ENCODE measurements around the gene ZBTB16.
A peak's percentile ranks its signal among the peaks of the same experiment; 100 is the strongest.

Gene ZBTB16

DNA sequence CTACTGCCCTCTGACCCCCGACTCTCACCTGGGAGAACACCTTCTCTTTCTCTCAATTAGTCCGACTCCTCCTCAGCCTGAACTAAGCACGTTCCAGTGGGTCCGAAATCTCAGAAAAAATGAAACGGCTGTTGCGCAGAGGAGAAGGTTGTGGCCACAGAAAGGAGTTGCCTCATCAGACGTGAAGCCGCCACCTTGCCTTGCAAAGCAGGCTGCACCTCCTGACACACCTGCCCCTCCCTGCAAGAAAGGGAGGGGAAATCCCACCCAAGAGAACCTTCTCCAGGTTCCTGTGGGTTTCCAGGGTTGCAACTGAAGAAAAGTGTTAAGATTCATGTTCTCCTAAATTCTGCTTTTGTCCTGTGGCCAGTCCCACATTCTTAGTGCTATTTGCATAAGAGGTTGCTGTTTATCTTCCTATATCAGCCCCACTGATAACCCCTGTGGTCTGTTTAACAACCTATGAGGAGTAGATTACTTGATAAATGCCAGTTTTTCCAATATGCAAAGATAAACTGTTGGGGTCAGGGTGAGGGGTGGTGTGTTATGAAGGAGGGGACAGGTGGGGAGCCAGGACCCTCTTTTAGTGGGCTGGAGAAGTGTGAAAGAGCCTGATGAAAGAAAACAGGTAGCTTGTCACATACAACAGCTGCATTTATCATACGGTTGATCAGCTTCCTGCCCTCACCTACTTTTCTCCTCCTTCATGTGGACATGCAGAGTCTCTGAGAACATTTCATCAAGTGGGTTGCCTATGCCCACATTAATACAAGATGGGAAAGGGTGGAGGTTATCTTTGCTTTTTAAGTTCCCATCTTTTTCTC lies 18.2 kb downstream of the ZBTB16 start:
- no peak overlapping the region for H3K23ac ChIP-seq (ENCODE audit: low read length)
- no peaks in the 10 kb centered on the region for H3K79me1 ChIP-seq (ENCODE audit: low read length)
- no CpG with 5 or more reads among the region's 9 CpGs for WGBS (ENCODE audit: extremely low coverage, insufficient coverage, low lambda C conversion rate)
- no peak overlapping the region for H3K27ac ChIP-seq (ENCODE audit: low read depth, low read length)
- H2BK120ac ChIP-seq (ENCODE audit: low read depth, low read length) = no peak overlapping the region
- DNase-seq = peak; percentile 88
- no peaks in the 10 kb centered on the region for H3K79me2 ChIP-seq (ENCODE audit: control insufficient read depth, insufficient read depth, low read length)
- no peak overlapping the region for H3K4ac ChIP-seq (ENCODE audit: low read depth, low read length)
- H3K4me1 ChIP-seq (ENCODE audit: control insufficient read depth, low read depth, low read length) = peaks cover 22% of the 10 kb centered on the region
- H2AK5ac ChIP-seq (ENCODE audit: low read length) = no peak overlapping the region
- no peaks in the 10 kb centered on the region for H3K36me3 ChIP-seq (ENCODE audit: control insufficient read depth, insufficient read depth, low read length)
- H3K9ac ChIP-seq (ENCODE audit: low read length) = no peak overlapping the region
- no peak overlapping the region for H4K5ac ChIP-seq (ENCODE audit: low read length)
- H2BK15ac ChIP-seq (replicated peaks; ENCODE audit: low read depth) = no peak overlapping the region
- no peaks in the 10 kb centered on the region for H3K27me3 ChIP-seq (ENCODE audit: insufficient read depth, low read length, poor library complexity)
- H3K18ac ChIP-seq (ENCODE audit: low read length) = peak overlapping the region; percentile 8
- no peak overlapping the region for H3K56ac ChIP-seq (ENCODE audit: low read length)
- H2BK5ac ChIP-seq (ENCODE audit: low read length) = no peak overlapping the region
- no peak overlapping the region for H3K4me2 ChIP-seq (ENCODE audit: low read length)
- H3K4me3 ChIP-seq (ENCODE audit: low read length) = no peak overlapping the region
- H4K8ac ChIP-seq (ENCODE audit: low read depth, low read length) = no peak overlapping the region

- WGBS (ENCODE audit: extremely low coverage, insufficient coverage, low lambda C conversion rate) = no CpG with 5 or more reads among the region's 4 CpGs
- DNase-seq = peak; percentile 58
- Histone ChIP-seq H4K8ac (ENCODE audit: low read depth, low read length) (no peak overlapping the region), H3K36me3 (ENCODE audit: control insufficient read depth, insufficient read depth, low read length) (no peaks in the 10 kb centered on the region), H3K27me3 (ENCODE audit: insufficient read depth, low read length, poor library complexity) (no peaks in the 10 kb centered on the region), H2BK15ac (replicated peaks; ENCODE audit: low read depth) (no peak overlapping the region), H3K79me2 (ENCODE audit: control insufficient read depth, insufficient read depth, low read length) (no peaks in the 10 kb centered on the region), H3K27ac (ENCODE audit: low read depth, low read length) (no peak overlapping the region), H3K56ac (ENCODE audit: low read length) (no peak overlapping the region), H3K4me3 (ENCODE audit: low read length) (no peak overlapping the region), H2BK5ac (ENCODE audit: low read length) (no peak overlapping the region), H3K18ac (ENCODE audit: low read length) (no peak overlapping the region), H2BK120ac (ENCODE audit: low read depth, low read length) (no peak overlapping the region), H3K79me1 (ENCODE audit: low read length) (no peaks in the 10 kb centered on the region), H3K4ac (ENCODE audit: low read depth, low read length) (no peak overlapping the region), H4K5ac (ENCODE audit: low read length) (no peak overlapping the region), H3K4me1 (ENCODE audit: control insufficient read depth, low read depth, low read length) (peaks cover 22% of the 10 kb centered on the region), H3K9ac (ENCODE audit: low read length) (no peak overlapping the region), H2AK5ac (ENCODE audit: low read length) (no peak overlapping the region), H3K4me2 (ENCODE audit: low read length) (no peak overlapping the region), H3K23ac (ENCODE audit: low read length) (no peak overlapping the region)
Observed at GRCh38 chr11:114078423-114078822, 18.9 kb downstream of the ZBTB16 start.

DNA sequence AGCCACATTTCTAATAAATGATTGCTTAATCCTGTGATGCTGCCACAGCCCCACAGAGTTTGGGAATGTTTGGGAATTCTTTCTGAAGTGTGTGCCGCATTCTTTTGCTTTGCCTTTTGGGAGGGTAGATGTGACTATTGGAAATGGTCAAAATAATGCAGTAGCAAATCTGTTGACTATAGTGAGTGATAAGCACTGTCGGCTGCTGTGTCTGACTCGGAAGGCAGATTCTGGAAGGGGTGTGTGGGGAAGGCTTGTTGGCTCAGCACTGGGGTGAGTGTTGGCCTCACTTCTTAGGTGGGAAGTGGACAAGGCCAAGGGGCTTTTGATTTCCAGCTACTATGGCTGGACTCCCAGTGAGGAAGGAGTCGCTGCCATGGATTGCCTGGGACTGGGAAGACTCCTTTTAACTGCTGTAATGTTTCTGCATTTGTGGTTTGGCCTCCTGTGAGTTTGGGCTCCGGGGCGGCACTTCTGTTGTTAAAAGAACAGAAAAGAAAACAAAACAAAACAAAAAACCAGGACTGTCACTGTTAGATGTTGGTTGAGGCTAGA lies 20.1 kb downstream of the ZBTB16 start:
- H2BK5ac ChIP-seq (ENCODE audit: low read length) = no peak overlapping the region
- H3K18ac ChIP-seq (ENCODE audit: low read length) = no peak overlapping the region
- H3K4me3 ChIP-seq (ENCODE audit: low read length) = no peak overlapping the region
- H3K4me2 ChIP-seq (ENCODE audit: low read length) = no peak overlapping the region
- H2BK120ac ChIP-seq (ENCODE audit: low read depth, low read length) = no peak overlapping the region
- H4K8ac ChIP-seq (ENCODE audit: low read depth, low read length) = no peak overlapping the region
- no peak overlapping the region for H2BK15ac ChIP-seq (replicated peaks; ENCODE audit: low read depth)
- no peak overlapping the region for H3K9ac ChIP-seq (ENCODE audit: low read length)
- H3K79me1 ChIP-seq (ENCODE audit: low read length) = no peaks in the 10 kb centered on the region
- H3K4me1 ChIP-seq (ENCODE audit: control insufficient read depth, low read depth, low read length) = peaks cover 18% of the 10 kb centered on the region
- WGBS (ENCODE audit: extremely low coverage, insufficient coverage, low lambda C conversion rate) = no CpG with 5 or more reads among the region's 6 CpGs
- H3K56ac ChIP-seq (ENCODE audit: low read length) = no peak overlapping the region
- no peaks in the 10 kb centered on the region for H3K79me2 ChIP-seq (ENCODE audit: control insufficient read depth, insufficient read depth, low read length)
- H2AK5ac ChIP-seq (ENCODE audit: low read length) = no peak overlapping the region
- no peak overlapping the region for H3K23ac ChIP-seq (ENCODE audit: low read length)
- H3K4ac ChIP-seq (ENCODE audit: low read depth, low read length) = no peak overlapping the region
- no peak overlapping the region for H4K5ac ChIP-seq (ENCODE audit: low read length)
- no peaks in the 10 kb centered on the region for H3K36me3 ChIP-seq (ENCODE audit: control insufficient read depth, insufficient read depth, low read length)
- no peaks in the 10 kb centered on the region for H3K27me3 ChIP-seq (ENCODE audit: insufficient read depth, low read length, poor library complexity)
- H3K27ac ChIP-seq (ENCODE audit: low read depth, low read length) = no peak overlapping the region
- no peak for DNase-seq

- H3K4me2 ChIP-seq (ENCODE audit: low read length) = no peak overlapping the region
- no peak overlapping the region for H3K23ac ChIP-seq (ENCODE audit: low read length)
- no peaks in the 10 kb centered on the region for H3K79me1 ChIP-seq (ENCODE audit: low read length)
- H3K4me3 ChIP-seq (ENCODE audit: low read length) = no peak overlapping the region
- no peaks in the 10 kb centered on the region for H3K79me2 ChIP-seq (ENCODE audit: control insufficient read depth, insufficient read depth, low read length)
- H3K36me3 ChIP-seq (ENCODE audit: control insufficient read depth, insufficient read depth, low read length) = no peaks in the 10 kb centered on the region
- no peak overlapping the region for H3K18ac ChIP-seq (ENCODE audit: low read length)
- no peak overlapping the region for H3K56ac ChIP-seq (ENCODE audit: low read length)
- H3K4ac ChIP-seq (ENCODE audit: low read depth, low read length) = no peak overlapping the region
- DNase-seq = no peak
- no peak overlapping the region for H2AK5ac ChIP-seq (ENCODE audit: low read length)
- H2BK15ac ChIP-seq (replicated peaks; ENCODE audit: low read depth) = no peak overlapping the region
- no CpG with 5 or more reads among the region's 5 CpGs for WGBS (ENCODE audit: extremely low coverage, insufficient coverage, low lambda C conversion rate)
- H3K27me3 ChIP-seq (ENCODE audit: insufficient read depth, low read length, poor library complexity) = no peaks in the 10 kb centered on the region
- H3K4me1 ChIP-seq (ENCODE audit: control insufficient read depth, low read depth, low read length) = peaks cover 18% of the 10 kb centered on the region
- H3K27ac ChIP-seq (ENCODE audit: low read depth, low read length) = no peak overlapping the region
- H2BK120ac ChIP-seq (ENCODE audit: low read depth, low read length) = no peak overlapping the region
- H4K8ac ChIP-seq (ENCODE audit: low read depth, low read length) = no peak overlapping the region
- H3K9ac ChIP-seq (ENCODE audit: low read length) = no peak overlapping the region
- H2BK5ac ChIP-seq (ENCODE audit: low read length) = no peak overlapping the region
- H4K5ac ChIP-seq (ENCODE audit: low read length) = no peak overlapping the region
Observed at GRCh38 chr11:114080219-114080618, 20.7 kb downstream of the ZBTB16 start.

- Histone ChIP-seq H3K79me2 (ENCODE audit: control insufficient read depth, insufficient read depth, low read length) (no peaks in the 10 kb centered on the region), H3K36me3 (ENCODE audit: control insufficient read depth, insufficient read depth, low read length) (no peaks in the 10 kb centered on the region), H3K79me1 (ENCODE audit: low read length) (no peaks in the 10 kb centered on the region), H3K27ac (ENCODE audit: low read depth, low read length) (no peak overlapping the region), H2BK15ac (replicated peaks; ENCODE audit: low read depth) (no peak overlapping the region), H3K27me3 (ENCODE audit: insufficient read depth, low read length, poor library complexity) (no peaks in the 10 kb centered on the region), H3K23ac (ENCODE audit: low read length) (no peak overlapping the region), H2BK120ac (ENCODE audit: low read depth, low read length) (no peak overlapping the region), H3K56ac (ENCODE audit: low read length) (no peak overlapping the region), H4K8ac (ENCODE audit: low read depth, low read length) (no peak overlapping the region), H3K18ac (ENCODE audit: low read length) (no peak overlapping the region), H3K4ac (ENCODE audit: low read depth, low read length) (no peak overlapping the region), H3K4me2 (ENCODE audit: low read length) (no peak overlapping the region), H4K5ac (ENCODE audit: low read length) (no peak overlapping the region), H3K4me3 (ENCODE audit: low read length) (no peak overlapping the region), H2AK5ac (ENCODE audit: low read length) (no peak overlapping the region), H3K9ac (ENCODE audit: low read length) (no peak overlapping the region), H2BK5ac (ENCODE audit: low read length) (no peak overlapping the region), H3K4me1 (ENCODE audit: control insufficient read depth, low read depth, low read length) (peaks cover 18% of the 10 kb centered on the region)
- DNase-seq = no peak
- WGBS (ENCODE audit: extremely low coverage, insufficient coverage, low lambda C conversion rate) = no CpG with 5 or more reads among the region's 3 CpGs
Observed at GRCh38 chr11:114080769-114081168, 21.3 kb downstream of the ZBTB16 start.
